Neural progenitor cell (in vitro differentiated cells): ENCODE data around the gene NINL. TPM values are rescaled to one million over a fixed set of nuclear protein-coding genes. Genes with fewer than 3 reads are reported as not detected.

Experiments used
- DNase-seq: peaks from one replicate; pipeline ENCODE4 v3.0.0-alpha.2; 2016; ENCODE audit warnings: low spot score
- H2AFZ ChIP-seq: fragments of 200-600 bp; sonication (generic); replicated peaks from 2 replicates; pipeline ENCODE4 v1.6.1; 2016; ENCODE audit warnings: antibody characterized with exemption
- H3F3A ChIP-seq: fragments of 200-600 bp; sonication (generic); 2 replicates; pipeline ENCODE4 v1.6.1; 2016; ENCODE audit warnings: antibody characterized with exemption, low read depth
- H3K27ac ChIP-seq: fragments of 200-600 bp; sonication (generic); 2 replicates; pipeline ENCODE4 v1.5.1; 2016; ENCODE audit warnings: mild to moderate bottlenecking
- H3K27me3 ChIP-seq: fragments of 200-600 bp; sonication (generic); 2 replicates; pipeline ENCODE4 v1.6.1; 2016; ENCODE audit warnings: mild to moderate bottlenecking, moderate library complexity
- H3K36me3 ChIP-seq: fragments of 200-600 bp; sonication (generic); 2 replicates; pipeline ENCODE4 v1.5.1; 2016
- H3K4me1 ChIP-seq: fragments of 200-600 bp; sonication (generic); 2 replicates; pipeline ENCODE4 v1.6.1; 2016; ENCODE audit warnings: mixed run types
- H3K4me2 ChIP-seq: fragments of 200-600 bp; sonication (generic); 2 replicates; pipeline ENCODE4 v1.6.1; 2016
- H3K4me3 ChIP-seq: fragments of 200-600 bp; sonication (generic); 2 replicates; pipeline ENCODE4 v1.5.1; 2016
- H3K79me2 ChIP-seq: fragments of 200-600 bp; sonication (generic); 2 replicates; pipeline ENCODE4 v1.6.1; 2016; ENCODE audit warnings: low read depth
- H3K9ac ChIP-seq: fragments of 200-600 bp; sonication (generic); 2 replicates; pipeline ENCODE4 v1.6.1; 2016
- H3K9me3 ChIP-seq: fragments of 200-600 bp; sonication (generic); 2 replicates; pipeline ENCODE4 v1.5.1; 2016; ENCODE audit warnings: low read depth
- H4K20me1 ChIP-seq: fragments of 200-600 bp; sonication (generic); 2 replicates; pipeline ENCODE4 v1.6.1; 2016; ENCODE audit warnings: low read depth
- H3K27ac Mint-ChIP-seq: 3 replicates; pipeline ENCODE4 v1.8.0; 2021; ENCODE audit warnings: mixed read lengths
- H3K27me3 Mint-ChIP-seq: 2 replicates; pipeline ENCODE4 v1.8.0; 2022; ENCODE audit warnings: low read depth, mild to moderate bottlenecking, inconsistent platforms, moderate library complexity, mixed read lengths; ENCODE audit not compliant: insufficient read depth
- H3K36me3 Mint-ChIP-seq: 3 replicates; pipeline ENCODE4 v1.8.0; 2021; ENCODE audit warnings: mixed read lengths
- H3K4me1 Mint-ChIP-seq: 3 replicates; pipeline ENCODE4 v1.8.0; 2021; ENCODE audit warnings: mixed read lengths
- H3K4me3 Mint-ChIP-seq: 3 replicates; pipeline ENCODE4 v1.8.0; 2021; ENCODE audit warnings: mild to moderate bottlenecking, moderate library complexity, mixed read lengths
- H3K9me3 Mint-ChIP-seq: 3 replicates; pipeline ENCODE4 v1.8.0; 2020; ENCODE audit warnings: mixed read lengths
- CTCF ChIP-seq: fragments of 200-600 bp; sonication (generic); IDR thresholded peaks from 2 replicates; pipeline ENCODE4 v1.5.1; 2017; ENCODE audit warnings: antibody characterized with exemption, mild to moderate bottlenecking
- EZH2 ChIP-seq: fragments of 200-600 bp; sonication (generic); IDR thresholded peaks from 2 replicates; pipeline ENCODE4 v1.6.1; 2017; ENCODE audit warnings: antibody characterized with exemption, mild to moderate bottlenecking, moderate library complexity
- EZH2phosphoT487 ChIP-seq: fragments of 200-600 bp; sonication (generic); IDR thresholded peaks from 2 replicates; pipeline ENCODE4 v1.6.1; 2017; ENCODE audit warnings: antibody characterized with exemption
- total RNA-seq: library from RNA; depleted of rRNA; stranded (reverse); fragments of >200 nt; gene quantifications from 2 replicates; pipeline ENCODE4 v1.2.3, GENCODE V29; 2015; ENCODE audit warnings: low replicate concordance

NINL gene
- total RNA-seq, 1 donor from 2014 or later: 21.5 TPM

GRCh38 chr20:25468126-25469075, 116.9 kb downstream of the NINL start:
- no peaks in the 10 kb centered on the region for H3F3A ChIP-seq
- H3K4me1 Mint-ChIP-seq: no peaks in the 10 kb centered on the region
- H3K4me3 Mint-ChIP-seq: no peak overlapping the region
- TF ChIP-seq EZH2phosphoT487 (no peak), EZH2 (no peak), CTCF (no peak)
- H3K27me3 Mint-ChIP-seq: no peaks in the 10 kb centered on the region
- no peaks in the 10 kb centered on the region for H3K9me3 Mint-ChIP-seq
- no peak overlapping the region for H3K27ac Mint-ChIP-seq
- H3K4me2 ChIP-seq: no peak overlapping the region
- no peak overlapping the region for H3K9ac ChIP-seq
- no peak overlapping the region for H2AFZ ChIP-seq
- no peaks in the 10 kb centered on the region for H4K20me1 ChIP-seq
- no peaks in the 10 kb centered on the region for H3K9me3 ChIP-seq
- no peak overlapping the region for H3K27ac ChIP-seq
- H3K79me2 ChIP-seq: no peaks in the 10 kb centered on the region
- DNase-seq: no peak
- no peaks in the 10 kb centered on the region for H3K27me3 ChIP-seq
- no peak overlapping the region for H3K4me3 ChIP-seq
- no peaks in the 10 kb centered on the region for H3K4me1 ChIP-seq
- peaks cover 44% of the 10 kb centered on the region for H3K36me3 Mint-ChIP-seq
- H3K36me3 ChIP-seq: no peaks in the 10 kb centered on the region

- H2AFZ ChIP-seq: no peak overlapping the region
- no peaks in the 10 kb centered on the region for H3K79me2 ChIP-seq
- H3K4me1 ChIP-seq: no peaks in the 10 kb centered on the region
- TF ChIP-seq EZH2phosphoT487 (no peak), EZH2 (no peak), CTCF (no peak)
- no peak overlapping the region for H3K9ac ChIP-seq
- Mint-ChIP-seq H3K4me3 (no peak overlapping the region), H3K27ac (no peak overlapping the region), H3K36me3 (peaks cover 41% of the 10 kb centered on the region), H3K4me1 (no peaks in the 10 kb centered on the region), H3K9me3 (no peaks in the 10 kb centered on the region), H3K27me3 (no peaks in the 10 kb centered on the region)
- H3F3A ChIP-seq: no peaks in the 10 kb centered on the region
- no peaks in the 10 kb centered on the region for H3K36me3 ChIP-seq
- no peaks in the 10 kb centered on the region for H3K9me3 ChIP-seq
- H3K4me3 ChIP-seq: no peak overlapping the region
- H3K27me3 ChIP-seq: no peaks in the 10 kb centered on the region
- no peak overlapping the region for H3K4me2 ChIP-seq
- no peak for DNase-seq
- H4K20me1 ChIP-seq: no peaks in the 10 kb centered on the region
- no peak overlapping the region for H3K27ac ChIP-seq
These were observed 117.9 kb downstream of the NINL start for GRCh38 chr20:25467441-25467840.

- TF ChIP-seq EZH2: no peak
- no peak for TF ChIP-seq EZH2phosphoT487
- no peak for TF ChIP-seq CTCF
- Histone ChIP-seq H3K9ac (no peak overlapping the region), H4K20me1 (no peaks in the 10 kb centered on the region), H3K4me2 (no peak overlapping the region), H3K79me2 (no peaks in the 10 kb centered on the region), H3K4me3 (no peak overlapping the region), H2AFZ (no peak overlapping the region), H3K27ac (no peak overlapping the region), H3K9me3 (no peaks in the 10 kb centered on the region), H3K4me1 (no peaks in the 10 kb centered on the region), H3K27me3 (no peaks in the 10 kb centered on the region), H3K36me3 (no peaks in the 10 kb centered on the region), H3F3A (no peaks in the 10 kb centered on the region)
- DNase-seq: no peak
- Mint-ChIP-seq H3K4me1 (no peaks in the 10 kb centered on the region), H3K4me3 (no peak overlapping the region), H3K27ac (no peak overlapping the region), H3K9me3 (no peaks in the 10 kb centered on the region), H3K36me3 (peaks cover 41% of the 10 kb centered on the region), H3K27me3 (no peaks in the 10 kb centered on the region)
These were observed 118.5 kb downstream of the NINL start for GRCh38 chr20:25466846-25467245.
